Transverse colon (tissue), 3 donors: ENCODE data around the gene GRHL1.

Experiments
- POLR2A ChIP-seq: fragments of 450-650 bp; IDR thresholded peaks from one replicate; pipeline ENCODE4 v1.6.1; 2016; ENCODE audit warnings: antibody characterized with exemption, mild to moderate bottlenecking, moderate library complexity
- TF ChIP-seq, protein P1 (sequence below), 5 experiments: fragments of 200-600 bp in 3 of 5; fragments of 450-650 bp in 2 of 5; sonication (generic) in 3 of 5; IDR thresholded peaks; 1 replicate in 2 of 5; 2 replicates in 3 of 5; pipeline ENCODE4 v1.5.1; 2016 to 2017; ENCODE audit warnings: antibody characterized with exemption in 5 of 5, inconsistent platforms in 3 of 5, mild to moderate bottlenecking in 2 of 5, moderate library complexity in 1 of 5

DNA sequence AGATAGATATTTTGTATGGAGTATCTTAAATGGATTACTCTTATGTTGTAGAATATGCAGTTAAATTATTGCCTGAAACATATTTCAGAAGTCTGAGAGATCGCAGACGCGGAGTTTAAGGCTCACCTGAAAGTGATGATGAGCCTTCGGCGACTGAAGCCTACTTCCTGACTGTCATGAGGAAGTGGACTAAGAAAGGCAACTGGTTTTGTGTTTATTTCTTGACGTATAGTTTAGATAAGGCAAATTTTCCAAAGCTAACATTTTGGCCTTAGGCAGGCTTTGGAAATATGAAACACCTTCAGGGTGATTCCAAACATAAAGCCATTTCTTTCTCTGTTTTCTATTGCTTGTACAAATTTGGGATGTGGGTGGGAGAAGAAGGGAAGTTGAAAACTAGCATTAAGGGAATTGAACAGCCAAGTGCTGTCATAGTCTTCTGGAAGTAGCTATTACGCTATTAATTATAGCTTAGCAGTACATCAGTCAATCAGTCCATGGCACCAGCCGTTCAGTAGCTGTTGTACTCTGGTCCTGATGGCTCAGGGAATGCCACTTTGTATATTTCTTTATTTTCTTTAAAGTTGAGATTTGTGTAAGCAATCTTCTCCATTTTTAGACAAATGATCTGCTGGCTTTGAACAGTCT is 1.5 kb downstream of the GRHL1 start:
- TF ChIP-seq, protein P1, sequence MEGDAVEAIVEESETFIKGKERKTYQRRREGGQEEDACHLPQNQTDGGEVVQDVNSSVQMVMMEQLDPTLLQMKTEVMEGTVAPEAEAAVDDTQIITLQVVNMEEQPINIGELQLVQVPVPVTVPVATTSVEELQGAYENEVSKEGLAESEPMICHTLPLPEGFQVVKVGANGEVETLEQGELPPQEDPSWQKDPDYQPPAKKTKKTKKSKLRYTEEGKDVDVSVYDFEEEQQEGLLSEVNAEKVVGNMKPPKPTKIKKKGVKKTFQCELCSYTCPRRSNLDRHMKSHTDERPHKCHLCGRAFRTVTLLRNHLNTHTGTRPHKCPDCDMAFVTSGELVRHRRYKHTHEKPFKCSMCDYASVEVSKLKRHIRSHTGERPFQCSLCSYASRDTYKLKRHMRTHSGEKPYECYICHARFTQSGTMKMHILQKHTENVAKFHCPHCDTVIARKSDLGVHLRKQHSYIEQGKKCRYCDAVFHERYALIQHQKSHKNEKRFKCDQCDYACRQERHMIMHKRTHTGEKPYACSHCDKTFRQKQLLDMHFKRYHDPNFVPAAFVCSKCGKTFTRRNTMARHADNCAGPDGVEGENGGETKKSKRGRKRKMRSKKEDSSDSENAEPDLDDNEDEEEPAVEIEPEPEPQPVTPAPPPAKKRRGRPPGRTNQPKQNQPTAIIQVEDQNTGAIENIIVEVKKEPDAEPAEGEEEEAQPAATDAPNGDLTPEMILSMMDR (IDR thresholded peaks at IDR 0.05): no peak
- no peak for TF ChIP-seq POLR2A
